ENCODE data around the gene CLHC1.

- no peak for TF ChIP-seq CTCF (conservative IDR thresholded peaks at IDR 0.05 in 1 of 2, IDR thresholded peaks at IDR 0.05 in 1 of 2; ENCODE audit: extremely low read depth in 1 of 2, insufficient read depth in 1 of 2, low read depth in 1 of 2, low read length in 2 of 2)
- TF ChIP-seq EZH2 (IDR thresholded peaks at IDR 0.05; ENCODE audit: borderline replicate concordance, low read length) = no peak
Observed at GRCh38 chr2:55173438-55174054, 58.5 kb downstream of the CLHC1 start.
